Pons (tissue), 1 donor: Measurements from ENCODE around the gene KCNB1.

ENCODE experiments used
- DNase-seq: peaks from one replicate; pipeline ENCODE4 v3.0.0-alpha.2; 2016; ENCODE audit warnings: low spot score

Gene KCNB1

DNA sequence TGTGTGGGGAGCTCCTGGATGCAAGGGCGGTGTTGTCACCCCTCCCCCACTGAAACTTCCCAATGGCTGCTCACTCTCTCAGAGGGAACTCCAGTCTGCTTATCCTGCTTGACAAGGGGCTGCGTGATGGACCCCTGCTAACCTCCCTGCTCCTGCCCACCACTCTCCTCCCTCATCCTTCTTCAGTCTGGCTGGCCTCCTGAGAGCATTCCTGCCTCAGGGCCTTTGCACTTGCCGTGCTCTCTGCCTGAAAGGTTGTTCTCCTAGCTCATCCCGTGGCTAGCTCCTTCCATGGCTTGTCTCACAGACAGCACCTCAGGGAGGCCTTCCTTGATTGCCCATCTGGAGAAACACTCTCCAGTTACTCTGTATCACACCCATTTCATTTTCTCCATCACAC lies 130.7 kb downstream of the KCNB1 start:
- DNase-seq: no peak

GRCh38 chr20:49349694-49350252 lies 132.7 kb downstream of the KCNB1 start:
- no peak for DNase-seq

DNA sequence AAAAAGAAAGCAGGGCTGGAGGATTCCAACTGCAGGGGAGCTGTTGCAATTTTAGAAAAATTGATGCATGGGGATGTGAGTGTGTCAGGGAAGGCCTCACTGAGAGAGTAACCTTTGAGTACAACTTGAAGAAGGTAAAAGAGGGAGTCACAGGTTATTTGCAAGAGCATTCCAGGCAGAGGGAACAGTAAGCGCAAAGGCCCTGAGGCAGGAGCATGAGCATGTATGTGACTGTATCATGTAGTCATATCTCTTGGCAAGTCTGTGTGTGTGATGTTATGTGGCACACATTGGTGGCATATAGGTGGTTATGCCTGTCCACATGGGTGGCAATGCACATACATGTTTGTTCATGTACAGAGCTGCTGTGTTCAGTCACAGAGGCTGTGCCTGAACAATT lies 133.4 kb downstream of the KCNB1 start:
- no peak for DNase-seq

DNA sequence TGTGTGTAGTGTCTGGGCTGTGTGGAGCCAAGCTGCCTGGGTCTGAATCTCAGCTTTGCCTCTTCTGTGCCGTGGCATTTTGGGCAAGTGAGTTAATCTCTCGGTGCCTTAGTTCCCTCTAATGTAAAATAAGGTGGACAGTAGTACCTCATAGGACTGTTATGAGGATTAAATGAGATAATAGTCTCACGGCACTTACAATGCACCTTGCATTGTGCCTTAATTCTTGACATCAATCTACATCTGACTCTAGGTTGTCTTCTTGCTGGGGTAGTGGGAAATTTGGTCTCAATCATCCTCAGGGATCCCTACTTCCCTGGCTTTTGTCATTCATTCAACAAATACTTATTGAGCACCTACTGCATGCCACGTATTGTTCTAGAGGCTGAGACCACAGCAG lies 133.9 kb downstream of the KCNB1 start:
- no peak for DNase-seq

- DNase-seq: no peak
Observed at GRCh38 chr20:49347156-49347555, 135.3 kb downstream of the KCNB1 start.

DNA sequence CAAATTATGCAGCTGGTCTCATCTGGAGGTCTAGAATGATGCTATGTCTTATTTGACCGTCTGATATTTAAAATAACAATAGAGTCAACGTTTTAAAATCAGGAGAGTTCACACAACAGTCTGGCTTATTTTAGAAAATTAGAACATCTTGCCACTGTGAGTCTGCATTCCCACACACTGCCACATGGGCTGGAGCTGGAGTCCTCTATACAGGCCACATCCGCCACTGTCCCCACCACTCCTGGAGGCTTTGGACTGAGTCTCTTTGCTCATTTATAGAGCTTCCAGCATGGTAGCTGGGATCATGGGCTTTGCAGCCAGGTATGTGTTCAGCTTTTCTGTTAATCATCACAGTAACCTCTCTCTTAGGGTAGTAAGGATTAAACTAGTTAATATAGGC lies 135.8 kb downstream of the KCNB1 start:
- DNase-seq: no peak

DNA sequence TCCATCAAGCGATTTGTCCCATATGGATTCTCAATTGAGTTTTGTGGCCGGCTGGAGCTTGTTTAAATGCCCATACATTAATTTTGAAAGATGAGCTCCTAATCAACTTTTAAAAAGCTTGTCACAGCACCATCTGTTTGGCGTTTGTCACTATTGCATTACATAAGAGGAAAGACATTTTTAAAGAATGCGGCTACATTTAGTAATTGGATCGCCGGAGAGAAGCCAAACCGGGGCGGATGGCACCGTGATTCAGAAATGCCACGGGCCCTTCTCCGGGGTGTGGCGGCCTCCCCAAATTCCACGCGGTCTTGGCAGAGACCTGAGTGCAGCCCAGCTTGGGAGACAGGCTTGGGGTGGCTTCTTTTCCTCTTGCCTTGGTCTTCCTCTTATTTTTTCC lies 136.9 kb downstream of the KCNB1 start:
- DNase-seq: no peak

GRCh38 chr20:49344975-49345374 lies 137.5 kb downstream of the KCNB1 start:
- DNase-seq: peak; percentile 23

DNA sequence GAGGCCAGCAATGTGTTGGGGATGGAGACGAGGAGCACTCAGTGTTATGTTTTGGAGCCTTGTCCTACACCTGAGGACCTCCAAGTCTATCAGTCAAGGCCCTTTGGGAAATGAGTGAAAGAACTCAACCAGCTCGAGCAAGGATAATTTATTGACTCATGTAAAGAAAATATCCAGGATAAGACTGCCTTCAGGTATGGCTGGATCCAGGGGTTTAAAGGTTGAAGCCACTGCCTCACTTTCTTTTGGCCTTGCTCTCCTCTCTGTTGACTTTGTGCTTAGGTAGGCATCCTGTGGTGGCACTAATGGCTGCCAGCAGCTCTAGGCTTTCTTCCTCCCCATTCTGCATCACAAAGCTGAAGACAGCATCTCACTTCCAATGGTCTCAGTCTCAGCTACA lies 138.3 kb downstream of the KCNB1 start:
- DNase-seq: no peak

GRCh38 chr20:49343246-49343645 lies 139.2 kb downstream of the KCNB1 start:
- no peak for DNase-seq

GRCh38 chr20:49340161-49340966 lies 142.1 kb downstream of the KCNB1 start:
- no peak for DNase-seq

DNA sequence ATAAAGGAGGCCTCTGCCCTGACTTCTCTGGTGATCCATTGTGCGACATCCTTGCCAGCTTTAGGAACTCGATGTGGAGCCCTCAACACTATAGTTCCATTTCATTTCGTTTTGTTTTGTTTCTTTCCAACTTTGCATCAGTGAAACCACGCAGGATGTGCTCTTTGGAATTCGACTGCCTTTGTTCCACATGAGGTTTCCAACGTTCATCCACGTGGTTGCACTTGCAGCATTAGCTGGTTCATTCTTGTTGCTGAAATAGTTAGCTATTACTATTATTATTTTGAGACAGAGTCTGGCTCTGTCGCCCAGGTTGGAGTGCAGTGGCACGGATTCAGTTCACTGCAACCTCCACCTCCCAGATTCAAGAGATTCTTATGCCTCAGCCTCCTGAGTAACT lies 143.3 kb downstream of the KCNB1 start:
- no peak for DNase-seq

DNA sequence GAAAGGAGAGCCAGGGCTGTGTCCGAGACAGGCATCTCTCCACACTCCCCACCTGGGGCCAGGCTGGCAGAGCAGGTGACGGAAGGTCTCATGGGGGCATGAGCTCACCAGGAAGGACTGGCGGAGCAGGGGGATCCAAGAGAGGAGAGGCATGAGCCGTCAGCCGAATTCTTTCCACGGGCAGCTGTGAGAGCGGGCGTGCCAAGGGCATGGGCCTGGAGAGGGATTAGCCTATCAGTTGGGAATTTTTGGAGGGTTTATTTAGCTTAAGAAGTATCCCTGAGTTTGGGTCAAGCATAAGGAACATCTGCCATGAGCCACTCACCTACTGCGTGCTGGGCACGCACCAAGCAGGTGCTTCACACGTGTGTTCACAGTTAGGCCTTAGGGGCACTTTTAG lies 144.4 kb downstream of the KCNB1 start:
- no peak for DNase-seq

- DNase-seq: no peak
Observed at GRCh38 chr20:49337357-49337756, 145.1 kb downstream of the KCNB1 start.

DNA sequence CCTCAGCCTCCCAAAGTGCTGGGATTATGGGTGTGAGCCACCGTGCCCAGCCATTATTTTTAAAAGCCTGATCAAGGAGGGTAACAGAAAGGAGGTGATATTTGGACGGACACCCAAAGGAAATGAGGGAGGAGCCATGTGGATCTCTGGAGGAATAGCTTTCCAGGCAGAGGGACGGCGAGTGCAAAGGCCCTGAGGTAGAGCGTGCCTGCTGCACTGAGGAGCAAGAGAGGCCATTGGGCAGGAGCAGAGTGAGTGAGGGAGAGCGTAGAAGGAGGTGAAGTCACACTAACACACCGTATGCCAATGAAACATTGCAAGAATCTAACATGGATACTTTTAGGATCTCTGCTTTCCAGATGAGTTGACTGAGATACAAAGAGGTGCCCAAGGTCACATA lies 145.7 kb downstream of the KCNB1 start:
- no peak for DNase-seq

GRCh38 chr20:49335476-49335875 lies 147.0 kb downstream of the KCNB1 start:
- DNase-seq: no peak

- no peak for DNase-seq
Observed at GRCh38 chr20:49330701-49331615, 151.5 kb downstream of the KCNB1 start.

DNA sequence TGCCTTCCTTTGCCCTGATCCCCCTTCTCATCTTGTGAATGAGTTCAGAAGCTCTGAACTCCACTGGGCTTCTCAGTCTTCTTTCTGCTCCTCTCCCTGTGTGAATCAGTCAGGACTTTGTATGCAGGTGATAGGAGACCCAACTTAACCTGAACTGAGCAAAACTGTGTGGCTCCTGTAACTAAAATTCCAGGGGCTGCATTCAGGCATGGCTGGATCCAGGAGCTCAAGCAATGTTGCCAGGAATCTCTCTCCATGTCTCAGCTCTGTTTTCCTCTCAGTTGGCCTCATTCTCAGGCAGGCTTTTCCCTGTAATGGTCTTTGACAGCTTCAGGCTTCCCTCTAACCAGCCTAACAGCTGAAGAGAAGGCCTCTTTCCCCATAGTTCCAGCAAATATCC lies 153.7 kb downstream of the KCNB1 start:
- DNase-seq: no peak

DNA sequence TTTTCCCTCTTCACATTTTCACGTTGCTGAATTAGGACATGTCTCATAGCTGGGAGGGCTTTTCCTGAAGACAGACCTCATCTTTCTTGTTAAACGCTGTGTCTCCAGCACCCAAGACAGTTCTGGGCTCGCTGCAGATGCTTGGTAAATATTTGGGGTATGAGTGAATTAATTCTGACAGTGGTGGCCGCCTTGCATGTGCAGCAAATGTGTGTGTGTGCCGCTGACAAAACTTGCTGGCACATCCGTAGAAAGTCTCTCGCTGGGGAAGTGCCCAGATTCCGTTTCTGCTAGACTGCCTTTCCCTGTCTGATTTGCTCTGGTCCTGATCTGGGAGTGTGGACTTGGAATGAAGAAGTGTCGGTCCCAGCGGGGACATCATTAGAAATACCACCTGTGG lies 156.4 kb downstream of the KCNB1 start:
- DNase-seq: no peak

GRCh38 chr20:49324306-49324705 lies 158.2 kb downstream of the KCNB1 start:
- DNase-seq: no peak

- peak; percentile 41 for DNase-seq
Observed at GRCh38 chr20:49323622-49324238, 158.7 kb downstream of the KCNB1 start.

DNA sequence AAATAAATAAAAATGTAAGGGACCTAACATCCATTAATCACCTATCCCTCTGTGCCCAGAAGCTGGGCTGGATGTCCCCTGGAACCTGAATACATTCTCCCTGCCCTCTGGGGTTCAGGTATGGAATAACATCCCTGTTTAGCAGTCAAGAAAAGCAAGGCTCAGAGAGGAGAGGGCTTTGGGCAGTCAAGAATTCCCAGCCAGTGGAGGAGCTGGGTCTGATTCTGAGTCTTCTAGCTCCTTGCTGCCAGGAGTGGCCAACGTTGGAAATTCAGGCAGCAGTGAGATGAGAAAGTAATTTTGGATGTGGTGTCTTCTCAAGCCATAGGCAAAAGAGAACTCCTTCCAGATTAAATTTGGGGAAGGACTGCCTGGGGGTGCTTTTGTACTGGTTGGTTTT lies 162.0 kb downstream of the KCNB1 start:
- DNase-seq: no peak
